Activated B cell treated with CpG ODN at 0.5 μM for 24 hours (primary cell): ENCODE measurements around the gene MAMDC2. TPM values are rescaled to one million over a fixed set of nuclear protein-coding genes. Genes with fewer than 3 reads are reported as not detected.

Source experiments
- ATAC-seq: fragments of 200-7000 bp; cut with Tn5 transposase; one replicate; pipeline ENCODE4 v1.10.0; 2021; ENCODE audit warnings: low read depth, mild to moderate bottlenecking, moderate library complexity
- CTCF ChIA-PET: fragments of 350-600 bp; sonication (Branson Sonifier 250); formaldehyde crosslinking; loops from one replicate; lab custom pipeline; 2021; ENCODE audit warnings: antibody characterized with exemption; lab: Charles Lee
- POLR2A ChIA-PET: fragments of 350-600 bp; sonication (Branson Sonifier 250); formaldehyde crosslinking; loops from one replicate; lab custom pipeline; 2021; ENCODE audit warnings: antibody characterized with exemption; lab: Charles Lee
- DNase-seq: peaks from one replicate; pipeline ENCODE4 v3.0.0; 2022
- H3K27ac Mint-ChIP-seq: one replicate; pipeline ENCODE4 v1.8.0; 2020; ENCODE audit warnings: mixed read lengths
- H3K27me3 Mint-ChIP-seq: one replicate; pipeline ENCODE4 v1.8.0; 2021; ENCODE audit warnings: mixed read lengths
- H3K36me3 Mint-ChIP-seq: one replicate; pipeline ENCODE4 v1.8.0; 2021; ENCODE audit warnings: low read depth, mixed read lengths
- H3K4me1 Mint-ChIP-seq: one replicate; pipeline ENCODE4 v1.8.0; 2021; ENCODE audit warnings: mixed read lengths
- H3K4me3 Mint-ChIP-seq: one replicate; pipeline ENCODE4 v1.8.0; 2020; ENCODE audit warnings: mild to moderate bottlenecking, mixed read lengths
- H3K9me3 Mint-ChIP-seq: one replicate; pipeline ENCODE4 v1.8.0; 2020; ENCODE audit warnings: mixed read lengths
- CTCF ChIP-seq: fragments of 200-600 bp; IDR thresholded peaks from one replicate; pipeline ENCODE4 v1.8.0; 2022; ENCODE audit warnings: antibody characterized with exemption, mild to moderate bottlenecking
- intact Hi-C: fragments of 100-400 bp; cut with micrococcal nuclease; formaldehyde crosslinking; loops from one replicate; pipeline ENCODE4 v1.15.1; 2024
- total RNA-seq: library from RNA; stranded (reverse); gene quantifications from 2 replicates; pipeline ENCODE4 v1.2.3, GENCODE V29; 2022

Gene MAMDC2
- total RNA-seq, 1 donor from 2014 or later, result not detected

- H3K36me3 Mint-ChIP-seq, result no peaks in the 10 kb centered on the region
- CTCF ChIA-PET, result no interaction called here
- H3K9me3 Mint-ChIP-seq, result peaks cover 2% of the 10 kb centered on the region
- POLR2A ChIA-PET, result no interaction called here
- H3K27me3 Mint-ChIP-seq, result peaks cover 2% of the 10 kb centered on the region
- ATAC-seq (peak; percentile 81), DNase-seq (no peak)
- no peak overlapping the region for H3K27ac Mint-ChIP-seq
- no peak for TF ChIP-seq CTCF
- intact Hi-C loops, result no loop called here
- H3K4me1 Mint-ChIP-seq, result peaks cover 13% of the 10 kb centered on the region
- H3K4me3 Mint-ChIP-seq, result no peak overlapping the region
These were observed 17.3 kb downstream of the MAMDC2 start for GRCh38 chr9:70060883-70061507.

DNA sequence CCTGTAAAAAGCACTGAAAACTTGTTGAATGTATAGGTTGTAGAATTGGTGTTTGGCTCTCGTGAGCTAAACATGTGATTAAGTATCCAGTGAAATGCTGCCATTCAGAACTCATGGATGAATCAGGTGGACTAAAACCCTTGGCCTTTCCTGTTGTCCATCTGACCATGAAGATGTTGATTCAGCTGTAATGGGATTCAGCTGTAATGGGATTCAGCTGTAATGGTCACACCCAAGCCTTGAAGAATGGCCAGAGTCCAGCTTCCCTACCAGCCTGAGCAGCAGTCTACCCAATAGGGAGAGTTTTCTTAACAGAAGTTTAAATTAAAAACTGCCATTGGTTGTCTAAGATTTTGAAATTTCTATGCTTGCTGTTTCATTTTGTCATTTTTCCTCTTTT lies 18.1 kb downstream of the MAMDC2 start:
- Mint-ChIP-seq H3K9me3 (peaks cover 2% of the 10 kb centered on the region), H3K27me3 (peaks cover 2% of the 10 kb centered on the region), H3K4me3 (no peak overlapping the region), H3K36me3 (no peaks in the 10 kb centered on the region), H3K27ac (no peak overlapping the region), H3K4me1 (peaks cover 13% of the 10 kb centered on the region)
- TF ChIP-seq CTCF, result no peak
- DNase-seq (no peak), ATAC-seq (no peak)
- ChIA-PET POLR2A (no interaction called here), CTCF (no interaction called here)
- intact Hi-C loops, result no loop called here

GRCh38 chr9:70064496-70064895 lies 20.8 kb downstream of the MAMDC2 start:
- peaks cover 7% of the 10 kb centered on the region for H3K27me3 Mint-ChIP-seq
- ChIA-PET POLR2A (no interaction called here), CTCF (no interaction called here)
- intact Hi-C loops, result no loop called here
- no peak for TF ChIP-seq CTCF
- DNase-seq (no peak), ATAC-seq (no peak)
- H3K4me3 Mint-ChIP-seq, result no peak overlapping the region
- H3K36me3 Mint-ChIP-seq, result no peaks in the 10 kb centered on the region
- peaks cover 13% of the 10 kb centered on the region for H3K4me1 Mint-ChIP-seq
- H3K9me3 Mint-ChIP-seq, result peaks cover 2% of the 10 kb centered on the region
- H3K27ac Mint-ChIP-seq, result no peak overlapping the region

- Mint-ChIP-seq H3K4me1 (peaks cover 12% of the 10 kb centered on the region), H3K27ac (no peak overlapping the region), H3K4me3 (no peak overlapping the region), H3K9me3 (peaks cover under 1% of the 10 kb centered on the region), H3K27me3 (peaks cover 10% of the 10 kb centered on the region), H3K36me3 (no peaks in the 10 kb centered on the region)
- TF ChIP-seq CTCF, result no peak
- ATAC-seq, result no peak
- ChIA-PET CTCF (no interaction called here), POLR2A (no interaction called here)
- intact Hi-C loops, result no loop called here
- DNase-seq, result no peak
These were observed 21.9 kb downstream of the MAMDC2 start for GRCh38 chr9:70065572-70065971.

- Mint-ChIP-seq H3K27ac (no peak overlapping the region), H3K4me1 (peaks cover 4% of the 10 kb centered on the region), H3K36me3 (no peaks in the 10 kb centered on the region), H3K9me3 (no peaks in the 10 kb centered on the region), H3K27me3 (peaks cover 10% of the 10 kb centered on the region), H3K4me3 (no peak overlapping the region)
- intact Hi-C loops, result no loop called here
- ChIA-PET POLR2A (interaction anchor here (0.6 kb wide), 1 partner anchor 273 kb away, joined by 3 read pairs; no protein-coding TSS in a partner anchor), CTCF (no interaction called here)
- DNase-seq (no peak), ATAC-seq (no peak)
- TF ChIP-seq CTCF, result no peak
These were observed 22.8 kb downstream of the MAMDC2 start for GRCh38 chr9:70066418-70066817.
